K562 (cell line): Measurements from ENCODE around the gene DIAPH3. TPM values are rescaled to one million over a fixed set of nuclear protein-coding genes. Genes with fewer than 3 reads are reported as not detected.

Source experiments
- ATF1 ChIP-seq, 2 experiments: fragments of 450-650 bp in 1 of 2; IDR thresholded peaks; 2 replicates each; pipeline ENCODE4 v1.6.1; 2016; ENCODE audit warnings: missing compliant biosample characterization in 1 of 2, missing genetic modification characterization in 1 of 2
- BACH1 ChIP-seq: fragments of 200-800 bp; sonication (Bioruptor generic); IDR thresholded peaks from 2 replicates; pipeline ENCODE4 v1.6.1; 2016; ENCODE audit warnings: missing genetic modification characterization, missing compliant biosample characterization
- FOXA3 ChIP-seq, 2 experiments: fragments of 450-650 bp in 1 of 2; sonication (generic) in 1 of 2; formaldehyde crosslinking; IDR thresholded peaks in 1 of 2; conservative IDR thresholded peaks in 1 of 2; 2 replicates each; pipeline versions ENCODE4 v1.4.0 to v1.8.0; 2020 to 2022; ENCODE audit warnings: mild to moderate bottlenecking in 2 of 2, missing genetic modification reagents in 1 of 2
- NFE2 ChIP-seq: IDR thresholded peaks from 2 replicates; pipeline ENCODE4 v1.6.1; 2014; ENCODE audit warnings: antibody characterized with exemption, low read depth
- PRPF4 ChIP-seq: fragments of 200-400 bp; formaldehyde crosslinking; IDR thresholded peaks from one replicate; pipeline ENCODE4 v1.6.1; 2017; ENCODE audit warnings: low read length, low read depth, mild to moderate bottlenecking; ENCODE audit not compliant: insufficient read depth, poor library complexity, severe bottlenecking
- SAFB2 ChIP-seq: fragments of 200-400 bp; formaldehyde crosslinking; IDR thresholded peaks from 2 replicates; pipeline ENCODE4 v1.6.1; 2018; ENCODE audit warnings: borderline replicate concordance, low read length, low read depth, moderate library complexity; ENCODE audit not compliant: severe bottlenecking
- TCF7 ChIP-seq: sonication (generic); IDR thresholded peaks from 2 replicates; pipeline ENCODE4 v1.6.1; 2016; ENCODE audit warnings: antibody characterized with exemption, borderline replicate concordance
- ZBTB40 ChIP-seq, 2 experiments: fragments of 450-650 bp in 1 of 2; sonication (generic) in 1 of 2; formaldehyde crosslinking in 1 of 2; IDR thresholded peaks; 2 replicates each; pipeline versions ENCODE4 v1.7.1 to v1.9.0; 2016 to 2022; ENCODE audit warnings: inconsistent platforms in 1 of 2, mild to moderate bottlenecking in 1 of 2, missing genetic modification reagents in 1 of 2
- ZKSCAN3 ChIP-seq: fragments of 250-450 bp; sonication (Bioruptor Pico); IDR thresholded peaks from 2 replicates; pipeline ENCODE4 v1.4.0; 2020
- polyA plus RNA-seq, 8 experiments: library from polyadenylated mRNA; depleted of rRNA in 4 of 8; stranded (reverse) in 5 of 8; unstranded in 3 of 8; fragments of >200 nt; fragmentation: Nextera tagmentation in 2 of 8; fragmentation: Illumina TruSeq in 1 of 8; extraction: Ambion mirVana in 2 of 8; extraction: Trizol in 1 of 8; gene quantifications; 2 replicates each; pipeline versions ENCODE4 v1.2.1 to v1.2.3, GENCODE V29; 2011 to 2014; ENCODE audit warnings: inconsistent platforms in 1 of 8, missing spikeins in 1 of 8
- total RNA-seq, 7 experiments: library from RNA; depleted of rRNA in 6 of 7; stranded (reverse); fragments of >200 nt in 6 of 7; fragmentation: Illumina TruSeq in 2 of 7; extraction: Trizol in 2 of 7; gene quantifications; 2 replicates each; pipeline versions ENCODE4 v1.2.1 to v1.2.3, GENCODE V29; 2011 to 2021; ENCODE audit warnings: low replicate concordance in 1 of 7

DIAPH3 gene
- total and polyA plus RNA-seq, 9 of the 15 experiments (the other 6 are each of a cell fraction or from before 2014, with no cell fraction given): 9.0 to 18.7 (median 14.7) TPM

DNA sequence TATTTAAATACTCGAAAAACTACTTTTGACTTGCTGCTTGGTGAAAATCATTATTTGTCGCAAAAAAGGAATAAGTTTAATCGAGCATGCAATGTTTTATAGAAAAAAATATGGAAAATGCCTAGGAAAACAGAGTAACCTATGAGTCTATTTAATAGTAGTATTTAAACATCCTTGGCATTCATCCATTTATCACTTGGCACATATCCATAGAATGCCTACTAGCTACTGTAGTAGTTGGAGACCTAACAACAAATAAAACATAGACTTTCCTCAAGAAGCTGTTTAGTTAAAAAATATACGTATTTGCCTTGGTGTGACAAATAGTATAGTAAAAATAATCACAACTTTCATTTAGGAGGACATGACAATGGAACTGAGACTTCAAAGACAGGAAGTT, 302.1 kb downstream of the DIAPH3 start (continued):
- TF ChIP-seq ZBTB40 (IDR thresholded peaks at IDR 0.05) (no peak), ZBTB40 (CRISPR knock-in tag; IDR thresholded peaks at IDR 0.05) (no peak), SAFB2 (no peak), ATF1 (CRISPR knock-in tag; IDR thresholded peaks at IDR 0.05) (no peak), ATF1 (tag; IDR thresholded peaks at IDR 0.05) (no peak), TCF7 (no peak), BACH1 (tag) (no peak), ZKSCAN3 (CRISPR knock-in tag) (no peak), NFE2 (no peak), FOXA3 (CRISPR knock-in tag; conservative IDR thresholded peaks at IDR 0.05 in 1 of 2, IDR thresholded peaks at IDR 0.05 in 1 of 2) (no peak), PRPF4 (no peak)
